ENCODE results near the gene EEF2.

GRCh38 chr19:4019578-4019977 is 34.3 kb upstream of the EEF2 start:
- TF ChIP-seq, protein P1, sequence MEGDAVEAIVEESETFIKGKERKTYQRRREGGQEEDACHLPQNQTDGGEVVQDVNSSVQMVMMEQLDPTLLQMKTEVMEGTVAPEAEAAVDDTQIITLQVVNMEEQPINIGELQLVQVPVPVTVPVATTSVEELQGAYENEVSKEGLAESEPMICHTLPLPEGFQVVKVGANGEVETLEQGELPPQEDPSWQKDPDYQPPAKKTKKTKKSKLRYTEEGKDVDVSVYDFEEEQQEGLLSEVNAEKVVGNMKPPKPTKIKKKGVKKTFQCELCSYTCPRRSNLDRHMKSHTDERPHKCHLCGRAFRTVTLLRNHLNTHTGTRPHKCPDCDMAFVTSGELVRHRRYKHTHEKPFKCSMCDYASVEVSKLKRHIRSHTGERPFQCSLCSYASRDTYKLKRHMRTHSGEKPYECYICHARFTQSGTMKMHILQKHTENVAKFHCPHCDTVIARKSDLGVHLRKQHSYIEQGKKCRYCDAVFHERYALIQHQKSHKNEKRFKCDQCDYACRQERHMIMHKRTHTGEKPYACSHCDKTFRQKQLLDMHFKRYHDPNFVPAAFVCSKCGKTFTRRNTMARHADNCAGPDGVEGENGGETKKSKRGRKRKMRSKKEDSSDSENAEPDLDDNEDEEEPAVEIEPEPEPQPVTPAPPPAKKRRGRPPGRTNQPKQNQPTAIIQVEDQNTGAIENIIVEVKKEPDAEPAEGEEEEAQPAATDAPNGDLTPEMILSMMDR (IDR thresholded peaks at IDR 0.05): no peak
- no peak for TF ChIP-seq POLR2AphosphoS5 (IDR thresholded peaks at IDR 0.05)
- TF ChIP-seq POLR2A (IDR thresholded peaks at IDR 0.05): no peak
